ENCODE results near the gene LILRB4.
"Not testable (repeated sequence)": the region's sequence is repeated elsewhere in the genome, so short reads cannot be mapped to it uniquely, and the experiment has no call there.

The LILRB4 gene

GRCh38 chr19:54692298-54692615 lies 29.5 kb downstream of the LILRB4 start:
- DNase-seq (ENCODE audit: low read depth, low spot score) = no peak

- no peak for DNase-seq (ENCODE audit: low read depth, low spot score)
These were observed 31.9 kb downstream of the LILRB4 start for GRCh38 chr19:54694648-54695047.

GRCh38 chr19:54696117-54696548 lies 33.3 kb downstream of the LILRB4 start:
- DNase-seq (ENCODE audit: low read depth, low spot score) = no peak

GRCh38 chr19:54696766-54697165 lies 34.0 kb downstream of the LILRB4 start:
- DNase-seq (ENCODE audit: low read depth, low spot score) = no peak

- DNase-seq (ENCODE audit: low read depth, low spot score) = not testable (repeated sequence)
These were observed 34.9 kb downstream of the LILRB4 start for GRCh38 chr19:54697716-54698115.

- no peak for DNase-seq (ENCODE audit: low read depth, low spot score)
These were observed 42.1 kb downstream of the LILRB4 start for GRCh38 chr19:54704928-54705327.

- DNase-seq (ENCODE audit: low read depth, low spot score) = no peak
These were observed 45.2 kb downstream of the LILRB4 start for GRCh38 chr19:54707962-54708361.

- no peak for DNase-seq (ENCODE audit: low read depth, low spot score)
These were observed 46.0 kb downstream of the LILRB4 start for GRCh38 chr19:54708781-54709180.

- DNase-seq (ENCODE audit: low read depth, low spot score) = no peak
These were observed 46.6 kb downstream of the LILRB4 start for GRCh38 chr19:54709212-54709948.

GRCh38 chr19:54709956-54710355 lies 47.2 kb downstream of the LILRB4 start:
- DNase-seq (ENCODE audit: low read depth, low spot score) = not testable (repeated sequence)

Data from brain pericyte (primary cell).